Loucy (cell line): ENCODE data around the gene SEM1.
"Not testable (repeated sequence)": the region's sequence is repeated elsewhere in the genome, so short reads cannot be mapped to it uniquely, and the experiment has no call there.

Experiments used
- EZH2phosphoT487 ChIP-seq: fragments of 200-600 bp; IDR thresholded peaks from 2 replicates; pipeline ENCODE4 v1.6.1; 2018; ENCODE audit warnings: antibody characterized with exemption, mild to moderate bottlenecking, moderate library complexity, borderline replicate concordance
- TF ChIP-seq, protein P1 (sequence below): fragments of 200-600 bp; sonication (generic); conservative IDR thresholded peaks from 2 replicates; pipeline ENCODE4 v1.5.1; 2014; ENCODE audit warnings: mild to moderate bottlenecking, antibody characterized with exemption, low read length

DNA sequence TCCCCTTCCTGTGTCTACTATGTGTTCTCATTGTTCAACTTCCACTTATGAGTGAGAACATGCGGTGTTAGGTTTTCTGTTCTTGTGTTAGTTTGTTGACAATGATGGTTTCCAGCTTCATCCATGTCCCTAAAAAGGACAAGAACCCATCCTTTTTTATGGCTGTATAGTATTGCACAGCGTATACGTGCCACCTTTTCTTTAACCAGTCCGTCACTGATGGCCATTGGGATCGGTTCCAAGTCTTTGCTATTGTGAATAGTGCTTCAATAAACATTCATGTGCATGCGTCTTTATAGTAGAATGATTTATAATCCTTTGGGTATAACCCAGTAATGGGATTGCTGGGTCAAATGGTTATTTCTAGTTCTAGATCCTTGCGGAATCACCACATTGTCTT lies 11.2 kb downstream of the SEM1 start:
- TF ChIP-seq, protein P1, sequence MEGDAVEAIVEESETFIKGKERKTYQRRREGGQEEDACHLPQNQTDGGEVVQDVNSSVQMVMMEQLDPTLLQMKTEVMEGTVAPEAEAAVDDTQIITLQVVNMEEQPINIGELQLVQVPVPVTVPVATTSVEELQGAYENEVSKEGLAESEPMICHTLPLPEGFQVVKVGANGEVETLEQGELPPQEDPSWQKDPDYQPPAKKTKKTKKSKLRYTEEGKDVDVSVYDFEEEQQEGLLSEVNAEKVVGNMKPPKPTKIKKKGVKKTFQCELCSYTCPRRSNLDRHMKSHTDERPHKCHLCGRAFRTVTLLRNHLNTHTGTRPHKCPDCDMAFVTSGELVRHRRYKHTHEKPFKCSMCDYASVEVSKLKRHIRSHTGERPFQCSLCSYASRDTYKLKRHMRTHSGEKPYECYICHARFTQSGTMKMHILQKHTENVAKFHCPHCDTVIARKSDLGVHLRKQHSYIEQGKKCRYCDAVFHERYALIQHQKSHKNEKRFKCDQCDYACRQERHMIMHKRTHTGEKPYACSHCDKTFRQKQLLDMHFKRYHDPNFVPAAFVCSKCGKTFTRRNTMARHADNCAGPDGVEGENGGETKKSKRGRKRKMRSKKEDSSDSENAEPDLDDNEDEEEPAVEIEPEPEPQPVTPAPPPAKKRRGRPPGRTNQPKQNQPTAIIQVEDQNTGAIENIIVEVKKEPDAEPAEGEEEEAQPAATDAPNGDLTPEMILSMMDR: not testable (repeated sequence)
- TF ChIP-seq EZH2phosphoT487: not testable (repeated sequence)
